HepG2 (cell line): ENCODE data around the gene RUVBL2. TPM values are rescaled to one million over a fixed set of nuclear protein-coding genes. Genes with fewer than 3 reads are reported as not detected.

Source experiments
- CBX1 ChIP-seq: IDR thresholded peaks from one replicate; pipeline ENCODE4 v1.6.1; 2016; ENCODE audit warnings: antibody characterized with exemption, low read depth
- ELF1 ChIP-seq: sonication (generic); formaldehyde crosslinking; IDR thresholded peaks from 2 replicates; pipeline ENCODE4 v1.4.0; 2020; ENCODE audit warnings: missing genetic modification reagents
- FOXP1 ChIP-seq, 2 experiments: fragments of 450-650 bp in 1 of 2; IDR thresholded peaks; 2 replicates each; pipeline ENCODE4 v1.6.1; 2017 to 2018; ENCODE audit warnings: antibody characterized with exemption in 1 of 2
- KDM5A ChIP-seq: fragments of 200-600 bp; sonication (generic); IDR thresholded peaks from 2 replicates; pipeline ENCODE4 v1.7.0; 2018; ENCODE audit warnings: antibody characterized with exemption, mild to moderate bottlenecking, low read length, borderline replicate concordance
- MAFK ChIP-seq, 2 experiments: IDR thresholded peaks in 1 of 2; conservative IDR thresholded peaks in 1 of 2; 2 replicates each; pipeline ENCODE4 v1.6.1; 2011; ENCODE audit warnings: improper control_type of control experiment in 2 of 2, low read length in 2 of 2
- MED1 ChIP-seq: sonication (generic); formaldehyde crosslinking; IDR thresholded peaks from 2 replicates; pipeline ENCODE4 v1.4.0; 2020; ENCODE audit warnings: missing genetic modification reagents
- MTF1 ChIP-seq: sonication (generic); formaldehyde crosslinking; IDR thresholded peaks from 2 replicates; pipeline ENCODE4 v1.5.0; 2020; ENCODE audit warnings: missing genetic modification reagents
- RFXANK ChIP-seq: IDR thresholded peaks from 2 replicates; pipeline ENCODE4 v1.6.1; 2016
- SNAI1 ChIP-seq: sonication (generic); formaldehyde crosslinking; IDR thresholded peaks from 2 replicates; pipeline ENCODE4 v1.5.0; 2020; ENCODE audit warnings: mild to moderate bottlenecking, missing genetic modification reagents, borderline replicate concordance
- SPEN ChIP-seq: sonication (generic); formaldehyde crosslinking; IDR thresholded peaks from 2 replicates; pipeline ENCODE4 v1.5.1; 2020; ENCODE audit warnings: low read depth, mild to moderate bottlenecking, missing genetic modification reagents
- ZNF205 ChIP-seq: IDR thresholded peaks from 2 replicates; pipeline ENCODE4 v1.6.1; 2018; ENCODE audit warnings: missing biosample characterization, missing genetic modification reagents
- ZNF232 ChIP-seq: sonication (generic); formaldehyde crosslinking; IDR thresholded peaks from 2 replicates; pipeline ENCODE4 v1.4.0; 2020; ENCODE audit warnings: missing genetic modification reagents, borderline replicate concordance
- ZNF33B ChIP-seq: sonication (generic); formaldehyde crosslinking; IDR thresholded peaks from 2 replicates; pipeline ENCODE4 v1.5.1; 2020; ENCODE audit warnings: mild to moderate bottlenecking, missing genetic modification reagents
- ZNF768 ChIP-seq: sonication (generic); formaldehyde crosslinking; IDR thresholded peaks from 2 replicates; pipeline ENCODE4 v1.4.0; 2020; ENCODE audit warnings: missing genetic modification reagents
- polyA plus RNA-seq, 8 experiments: library from polyadenylated mRNA; depleted of rRNA in 3 of 8; stranded (reverse) in 7 of 8; unstranded in 1 of 8; fragments of >200 nt; fragmentation: Illumina TruSeq in 4 of 8; extraction: Trizol in 4 of 8; gene quantifications; 2 replicates each; pipeline versions ENCODE4 v1.2.1 to v1.2.3, GENCODE V29; 2011 to 2016; ENCODE audit warnings: low read depth in 4 of 8, missing spikeins in 1 of 8, mixed read lengths in 1 of 8; ENCODE audit not compliant: insufficient read depth in 1 of 8
- total RNA-seq, 5 experiments: library from RNA; depleted of rRNA; stranded (reverse); fragments of >200 nt; fragmentation: Illumina TruSeq; extraction: Trizol; gene quantifications; 2 replicates each; pipeline ENCODE4 v1.2.3, GENCODE V29; 2016; ENCODE audit warnings: low read depth in 1 of 5
- TF ChIP-seq, protein P1 (sequence below): sonication (generic); formaldehyde crosslinking; IDR thresholded peaks from 2 replicates; pipeline ENCODE4 v1.8.0; 2022; ENCODE audit warnings: missing genetic modification reagents, mild to moderate bottlenecking, moderate library complexity, borderline replicate concordance
- TF ChIP-seq, protein P2 (sequence below): IDR thresholded peaks from 2 replicates; pipeline ENCODE4 v1.6.1; 2016; ENCODE audit warnings: mild to moderate bottlenecking, missing biosample characterization, missing genetic modification reagents
- TF ChIP-seq, protein P3 (sequence below): sonication (generic); formaldehyde crosslinking; IDR thresholded peaks from 2 replicates; pipeline ENCODE4 v1.5.1; 2020; ENCODE audit warnings: missing genetic modification reagents, mild to moderate bottlenecking, borderline replicate concordance
- TF ChIP-seq, protein P4 (sequence below): sonication (generic); formaldehyde crosslinking; IDR thresholded peaks from 2 replicates; pipeline ENCODE4 v1.5.1; 2020; ENCODE audit warnings: mild to moderate bottlenecking, missing genetic modification reagents, borderline replicate concordance

Gene RUVBL2
- total and polyA plus RNA-seq, 2 of the 13 experiments (the other 11 are each of a cell fraction or from before 2014, with no cell fraction given): 120 to 122 TPM

DNA sequence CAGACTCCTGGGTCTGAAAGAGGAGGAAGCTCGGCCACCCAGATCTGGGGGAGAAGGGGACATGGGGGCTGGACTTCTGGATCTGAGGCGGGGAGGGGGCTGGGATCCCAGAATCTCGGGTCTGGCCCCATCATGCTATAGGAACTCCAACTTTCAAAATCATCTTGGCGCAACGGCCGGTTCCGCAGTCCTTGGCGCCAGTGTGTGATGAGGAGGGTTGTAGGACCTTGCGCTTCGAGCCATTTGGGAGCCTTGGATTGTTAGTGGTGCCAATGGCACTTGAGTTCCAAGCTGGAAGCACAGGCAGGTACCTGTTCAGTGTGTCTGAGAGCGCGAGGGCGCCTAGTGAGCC, 324 bp downstream of the RUVBL2 start (continued):
- TF ChIP-seq, protein P1, sequence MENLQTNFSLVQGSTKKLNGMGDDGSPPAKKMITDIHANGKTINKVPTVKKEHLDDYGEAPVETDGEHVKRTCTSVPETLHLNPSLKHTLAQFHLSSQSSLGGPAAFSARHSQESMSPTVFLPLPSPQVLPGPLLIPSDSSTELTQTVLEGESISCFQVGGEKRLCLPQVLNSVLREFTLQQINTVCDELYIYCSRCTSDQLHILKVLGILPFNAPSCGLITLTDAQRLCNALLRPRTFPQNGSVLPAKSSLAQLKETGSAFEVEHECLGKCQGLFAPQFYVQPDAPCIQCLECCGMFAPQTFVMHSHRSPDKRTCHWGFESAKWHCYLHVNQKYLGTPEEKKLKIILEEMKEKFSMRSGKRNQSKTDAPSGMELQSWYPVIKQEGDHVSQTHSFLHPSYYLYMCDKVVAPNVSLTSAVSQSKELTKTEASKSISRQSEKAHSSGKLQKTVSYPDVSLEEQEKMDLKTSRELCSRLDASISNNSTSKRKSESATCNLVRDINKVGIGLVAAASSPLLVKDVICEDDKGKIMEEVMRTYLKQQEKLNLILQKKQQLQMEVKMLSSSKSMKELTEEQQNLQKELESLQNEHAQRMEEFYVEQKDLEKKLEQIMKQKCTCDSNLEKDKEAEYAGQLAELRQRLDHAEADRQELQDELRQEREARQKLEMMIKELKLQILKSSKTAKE (CRISPR knock-in tag): no peak
- TF ChIP-seq ELF1 (CRISPR knock-in tag) (no peak), MED1 (no peak), FOXP1 (IDR thresholded peaks at IDR 0.05) (no peak), FOXP1 (CRISPR knock-in tag; IDR thresholded peaks at IDR 0.05) (no peak), ZNF768 (CRISPR knock-in tag) (no peak), RFXANK (no peak), ZNF232 (CRISPR knock-in tag) (no peak), SPEN (CRISPR knock-in tag) (0 out of 2 replicates have a peak, but pooled peaks have one; percentile 5), CBX1 (no peak), MTF1 (no peak), KDM5A (peak; percentile 79), SNAI1 (CRISPR knock-in tag) (no peak), ZNF33B (0 out of 2 replicates have a peak, but pooled peaks have one; percentile 49), MAFK (conservative IDR thresholded peaks at IDR 0.05 in 1 of 2, IDR thresholded peaks at IDR 0.05 in 1 of 2; ENCODE audit: low read length in 2 of 2) (no peak), ZNF205 (no peak)
- TF ChIP-seq, protein P2, sequence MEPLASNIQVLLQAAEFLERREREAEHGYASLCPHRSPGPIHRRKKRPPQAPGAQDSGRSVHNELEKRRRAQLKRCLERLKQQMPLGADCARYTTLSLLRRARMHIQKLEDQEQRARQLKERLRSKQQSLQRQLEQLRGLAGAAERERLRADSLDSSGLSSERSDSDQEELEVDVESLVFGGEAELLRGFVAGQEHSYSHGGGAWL (CRISPR knock-in tag): no peak
- TF ChIP-seq, protein P3, sequence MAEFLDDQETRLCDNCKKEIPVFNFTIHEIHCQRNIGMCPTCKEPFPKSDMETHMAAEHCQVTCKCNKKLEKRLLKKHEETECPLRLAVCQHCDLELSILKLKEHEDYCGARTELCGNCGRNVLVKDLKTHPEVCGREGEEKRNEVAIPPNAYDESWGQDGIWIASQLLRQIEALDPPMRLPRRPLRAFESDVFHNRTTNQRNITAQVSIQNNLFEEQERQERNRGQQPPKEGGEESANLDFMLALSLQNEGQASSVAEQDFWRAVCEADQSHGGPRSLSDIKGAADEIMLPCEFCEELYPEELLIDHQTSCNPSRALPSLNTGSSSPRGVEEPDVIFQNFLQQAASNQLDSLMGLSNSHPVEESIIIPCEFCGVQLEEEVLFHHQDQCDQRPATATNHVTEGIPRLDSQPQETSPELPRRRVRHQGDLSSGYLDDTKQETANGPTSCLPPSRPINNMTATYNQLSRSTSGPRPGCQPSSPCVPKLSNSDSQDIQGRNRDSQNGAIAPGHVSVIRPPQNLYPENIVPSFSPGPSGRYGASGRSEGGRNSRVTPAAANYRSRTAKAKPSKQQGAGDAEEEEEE (CRISPR knock-in tag): no peak
- TF ChIP-seq, protein P4, sequence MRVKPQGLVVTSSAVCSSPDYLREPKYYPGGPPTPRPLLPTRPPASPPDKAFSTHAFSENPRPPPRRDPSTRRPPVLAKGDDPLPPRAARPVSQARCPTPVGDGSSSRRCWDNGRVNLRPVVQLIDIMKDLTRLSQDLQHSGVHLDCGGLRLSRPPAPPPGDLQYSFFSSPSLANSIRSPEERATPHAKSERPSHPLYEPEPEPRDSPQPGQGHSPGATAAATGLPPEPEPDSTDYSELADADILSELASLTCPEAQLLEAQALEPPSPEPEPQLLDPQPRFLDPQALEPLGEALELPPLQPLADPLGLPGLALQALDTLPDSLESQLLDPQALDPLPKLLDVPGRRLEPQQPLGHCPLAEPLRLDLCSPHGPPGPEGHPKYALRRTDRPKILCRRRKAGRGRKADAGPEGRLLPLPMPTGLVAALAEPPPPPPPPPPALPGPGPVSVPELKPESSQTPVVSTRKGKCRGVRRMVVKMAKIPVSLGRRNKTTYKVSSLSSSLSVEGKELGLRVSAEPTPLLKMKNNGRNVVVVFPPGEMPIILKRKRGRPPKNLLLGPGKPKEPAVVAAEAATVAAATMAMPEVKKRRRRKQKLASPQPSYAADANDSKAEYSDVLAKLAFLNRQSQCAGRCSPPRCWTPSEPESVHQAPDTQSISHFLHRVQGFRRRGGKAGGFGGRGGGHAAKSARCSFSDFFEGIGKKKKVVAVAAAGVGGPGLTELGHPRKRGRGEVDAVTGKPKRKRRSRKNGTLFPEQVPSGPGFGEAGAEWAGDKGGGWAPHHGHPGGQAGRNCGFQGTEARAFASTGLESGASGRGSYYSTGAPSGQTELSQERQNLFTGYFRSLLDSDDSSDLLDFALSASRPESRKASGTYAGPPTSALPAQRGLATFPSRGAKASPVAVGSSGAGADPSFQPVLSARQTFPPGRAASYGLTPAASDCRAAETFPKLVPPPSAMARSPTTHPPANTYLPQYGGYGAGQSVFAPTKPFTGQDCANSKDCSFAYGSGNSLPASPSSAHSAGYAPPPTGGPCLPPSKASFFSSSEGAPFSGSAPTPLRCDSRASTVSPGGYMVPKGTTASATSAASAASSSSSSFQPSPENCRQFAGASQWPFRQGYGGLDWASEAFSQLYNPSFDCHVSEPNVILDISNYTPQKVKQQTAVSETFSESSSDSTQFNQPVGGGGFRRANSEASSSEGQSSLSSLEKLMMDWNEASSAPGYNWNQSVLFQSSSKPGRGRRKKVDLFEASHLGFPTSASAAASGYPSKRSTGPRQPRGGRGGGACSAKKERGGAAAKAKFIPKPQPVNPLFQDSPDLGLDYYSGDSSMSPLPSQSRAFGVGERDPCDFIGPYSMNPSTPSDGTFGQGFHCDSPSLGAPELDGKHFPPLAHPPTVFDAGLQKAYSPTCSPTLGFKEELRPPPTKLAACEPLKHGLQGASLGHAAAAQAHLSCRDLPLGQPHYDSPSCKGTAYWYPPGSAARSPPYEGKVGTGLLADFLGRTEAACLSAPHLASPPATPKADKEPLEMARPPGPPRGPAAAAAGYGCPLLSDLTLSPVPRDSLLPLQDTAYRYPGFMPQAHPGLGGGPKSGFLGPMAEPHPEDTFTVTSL (CRISPR knock-in tag): no peak
